Peyer's patch (tissue), 4 donors: ENCODE results near the gene DNAH6.

ENCODE experiments used
- POLR2A ChIP-seq, 2 donors: fragments of 450-650 bp; IDR thresholded peaks; one replicate each; pipeline ENCODE4 v1.5.1; 2017; ENCODE audit warnings: antibody characterized with exemption in 2 of 2, mild to moderate bottlenecking in 2 of 2, moderate library complexity in 2 of 2
- TF ChIP-seq, protein P1 (sequence below), 6 experiments: fragments of 450-650 bp in 4 of 6; fragments of 200-600 bp in 2 of 6; sonication (generic) in 1 of 6; IDR thresholded peaks; one replicate each; pipeline ENCODE4 v1.5.1; 2017 to 2019; ENCODE audit warnings: antibody characterized with exemption in 6 of 6, mild to moderate bottlenecking in 3 of 6, moderate library complexity in 1 of 6

DNA sequence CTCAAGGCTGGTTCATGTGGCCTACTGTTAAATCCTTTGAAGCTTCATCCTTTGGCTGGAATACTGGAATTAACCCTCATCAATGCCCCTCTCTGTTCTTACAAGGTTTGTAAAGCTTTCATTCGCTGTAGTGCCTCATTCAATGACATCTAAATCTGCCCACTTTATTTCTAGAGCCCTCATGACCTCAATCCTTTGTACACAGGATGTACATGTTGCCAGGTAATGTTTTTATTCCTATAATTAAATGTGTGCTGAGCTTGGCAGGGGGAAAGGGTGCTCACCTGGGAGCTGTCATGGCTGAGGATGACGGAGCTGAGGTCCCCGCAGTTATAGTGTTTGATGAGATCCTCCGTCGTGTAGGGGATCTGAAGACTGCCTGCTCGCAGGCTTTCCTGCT is 325.3 kb downstream of the DNAH6 start:
- TF ChIP-seq, protein P1, sequence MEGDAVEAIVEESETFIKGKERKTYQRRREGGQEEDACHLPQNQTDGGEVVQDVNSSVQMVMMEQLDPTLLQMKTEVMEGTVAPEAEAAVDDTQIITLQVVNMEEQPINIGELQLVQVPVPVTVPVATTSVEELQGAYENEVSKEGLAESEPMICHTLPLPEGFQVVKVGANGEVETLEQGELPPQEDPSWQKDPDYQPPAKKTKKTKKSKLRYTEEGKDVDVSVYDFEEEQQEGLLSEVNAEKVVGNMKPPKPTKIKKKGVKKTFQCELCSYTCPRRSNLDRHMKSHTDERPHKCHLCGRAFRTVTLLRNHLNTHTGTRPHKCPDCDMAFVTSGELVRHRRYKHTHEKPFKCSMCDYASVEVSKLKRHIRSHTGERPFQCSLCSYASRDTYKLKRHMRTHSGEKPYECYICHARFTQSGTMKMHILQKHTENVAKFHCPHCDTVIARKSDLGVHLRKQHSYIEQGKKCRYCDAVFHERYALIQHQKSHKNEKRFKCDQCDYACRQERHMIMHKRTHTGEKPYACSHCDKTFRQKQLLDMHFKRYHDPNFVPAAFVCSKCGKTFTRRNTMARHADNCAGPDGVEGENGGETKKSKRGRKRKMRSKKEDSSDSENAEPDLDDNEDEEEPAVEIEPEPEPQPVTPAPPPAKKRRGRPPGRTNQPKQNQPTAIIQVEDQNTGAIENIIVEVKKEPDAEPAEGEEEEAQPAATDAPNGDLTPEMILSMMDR (IDR thresholded peaks at IDR 0.05): no peak
- no peak for TF ChIP-seq POLR2A (IDR thresholded peaks at IDR 0.05)
